Measurements from ENCODE around the gene CACNA1B.
"Not testable (repeated sequence)": the region's sequence is repeated elsewhere in the genome, so short reads cannot be mapped to it uniquely, and the experiment has no call there.

Gene CACNA1B

GRCh38 chr9:137889966-137890365, 12.4 kb downstream of the CACNA1B start:
- DNase-seq (ENCODE audit: low read depth): not testable (repeated sequence)

- not testable (repeated sequence) for DNase-seq (ENCODE audit: low read depth)
Observed at GRCh38 chr9:137890768-137891587, 13.4 kb downstream of the CACNA1B start.

GRCh38 chr9:137891588-137892423, 14.2 kb downstream of the CACNA1B start:
- no peak for DNase-seq (ENCODE audit: low read depth)

- no peak for DNase-seq (ENCODE audit: low read depth)
Observed at GRCh38 chr9:137892424-137893191, 15.0 kb downstream of the CACNA1B start.

GRCh38 chr9:137893670-137894069, 16.1 kb downstream of the CACNA1B start:
- no peak for DNase-seq (ENCODE audit: low read depth)

GRCh38 chr9:137899551-137900360, 22.2 kb downstream of the CACNA1B start:
- no peak for DNase-seq (ENCODE audit: low read depth)

GRCh38 chr9:137900584-137901310, 23.2 kb downstream of the CACNA1B start:
- no peak for DNase-seq (ENCODE audit: low read depth)

GRCh38 chr9:137902646-137903045, 25.1 kb downstream of the CACNA1B start:
- DNase-seq (ENCODE audit: low read depth): no peak

- no peak for DNase-seq (ENCODE audit: low read depth)
Observed at GRCh38 chr9:137905740-137906139, 28.2 kb downstream of the CACNA1B start.

- DNase-seq (ENCODE audit: low read depth): no peak
Observed at GRCh38 chr9:137907776-137908175, 30.2 kb downstream of the CACNA1B start.

- no peak for DNase-seq (ENCODE audit: low read depth)
Observed at GRCh38 chr9:137912671-137913070, 35.1 kb downstream of the CACNA1B start.

GRCh38 chr9:137913132-137913531, 35.5 kb downstream of the CACNA1B start:
- no peak for DNase-seq (ENCODE audit: low read depth)

GRCh38 chr9:137913771-137914767, 36.5 kb downstream of the CACNA1B start:
- no peak for DNase-seq (ENCODE audit: low read depth)

- no peak for DNase-seq (ENCODE audit: low read depth)
Observed at GRCh38 chr9:137916540-137916939, 39.0 kb downstream of the CACNA1B start.

GRCh38 chr9:137917116-137917515, 39.5 kb downstream of the CACNA1B start:
- DNase-seq (ENCODE audit: low read depth): no peak

GRCh38 chr9:137917795-137918194, 40.2 kb downstream of the CACNA1B start:
- DNase-seq (ENCODE audit: low read depth): no peak

- no peak for DNase-seq (ENCODE audit: low read depth)
Observed at GRCh38 chr9:137918331-137919094, 40.9 kb downstream of the CACNA1B start.

- DNase-seq (ENCODE audit: low read depth): no peak
Observed at GRCh38 chr9:137919095-137919465, 41.5 kb downstream of the CACNA1B start.

- DNase-seq (ENCODE audit: low read depth): no peak
Observed at GRCh38 chr9:137919649-137920141, 42.1 kb downstream of the CACNA1B start.

Measured in activated T-helper 9 cell treated with anti-CD3 and anti-CD28 coated beads, Interleukin-2, amount 50 U/mL, for 16 hours (primary cell).